HepG2 (cell line): Measurements from ENCODE around the gene TGM6. TPM values are rescaled to one million over a fixed set of nuclear protein-coding genes. Genes with fewer than 3 reads are reported as not detected.

Experiments used
- ATAC-seq: fragments of 200-7000 bp; cut with Tn5 transposase; 3 replicates; pipeline ENCODE4 v1.9.1; 2020; ENCODE audit warnings: mild to moderate bottlenecking, moderate library complexity
- BruUV-seq: library from RNA; stranded (reverse); fragments of 400-500 nt; replicated peaks from 2 replicates; lab custom pipeline; 2021; lab: Mats Ljungman, UMichigan
- CTCF ChIA-PET: fragments of 300-600 bp; formaldehyde crosslinking; extraction: SDS; loops from one replicate; lab custom pipeline; 2021; ENCODE audit warnings: low total read pairs, inconsistent platforms, low intra/inter-chr PET ratio; lab: Yijun Ruan, JAX
- POLR2A ChIA-PET: fragments of 350-600 bp; sonication (Branson Sonifier 250); formaldehyde crosslinking; loops from one replicate; lab custom pipeline; 2020; ENCODE audit warnings: antibody characterized with exemption, inconsistent platforms; lab: Yijun Ruan, JAX
- DNase-seq: peaks from one replicate; pipeline ENCODE4 v3.0.0-alpha.2; 2015; ENCODE audit warnings: low spot score
- FAIRE-seq: peaks from 3 replicates; lab custom pipeline; 2011; peaks lifted over from hg19 to GRCh38; lab: Jason Lieb, UNC
- H2AFZ ChIP-seq: one replicate; pipeline ENCODE4 v1.6.1; 2011; ENCODE audit warnings: low read length, inconsistent platforms
- H3K27ac ChIP-seq: fragments of 300-600 bp; 3 replicates; pipeline ENCODE4 v1.8.0; 2011; ENCODE audit warnings: mixed run types, mild to moderate bottlenecking, mixed read lengths, low read length, inconsistent platforms; ENCODE audit not compliant: insufficient read depth; ENCODE audit errors: extremely low read length
- H3K27me3 ChIP-seq, 2 experiments: fragments of 200-600 bp in 1 of 2; 2 replicates in 1 of 2; 3 replicates in 1 of 2; pipeline versions ENCODE4 v1.6.0 to v1.8.0; 2011; ENCODE audit warnings: low read length in 2 of 2, mild to moderate bottlenecking in 2 of 2, moderate library complexity in 2 of 2, inconsistent platforms in 1 of 2; ENCODE audit not compliant: insufficient read depth in 2 of 2, control insufficient read depth in 1 of 2
- H3K36me3 ChIP-seq, 2 experiments: fragments of 200-600 bp in 1 of 2; replicated peaks in 1 of 2; 2 replicates in 1 of 2; 3 replicates in 1 of 2; pipeline versions ENCODE4 v1.5.1 to v1.8.0; 2011; ENCODE audit warnings: low read length in 2 of 2, inconsistent platforms in 1 of 2; ENCODE audit not compliant: insufficient read depth in 2 of 2, control insufficient read depth in 1 of 2
- H3K4me1 ChIP-seq: 2 replicates; pipeline ENCODE4 v1.5.1; 2012; ENCODE audit warnings: low read length, inconsistent platforms; ENCODE audit not compliant: insufficient read depth
- H3K4me2 ChIP-seq: 2 replicates; pipeline ENCODE4 v1.6.0; 2011; ENCODE audit warnings: low read depth, low read length, inconsistent platforms
- H3K4me3 ChIP-seq, 3 experiments: fragments of 200-600 bp in 1 of 3; sonication (generic), shearing (Covaris generic) in 1 of 3; replicated peaks in 1 of 3; 2 replicates each; pipeline ENCODE4 v1.5.1; 2011 to 2016; ENCODE audit warnings: low read length in 3 of 3, inconsistent platforms in 2 of 3, low read depth in 2 of 3, mild to moderate bottlenecking in 2 of 3, control low read depth in 1 of 3, mixed read lengths in 1 of 3; ENCODE audit not compliant: insufficient read depth in 1 of 3
- H3K79me2 ChIP-seq: one replicate; pipeline ENCODE4 v1.6.1; 2011; ENCODE audit warnings: low read length, inconsistent platforms; ENCODE audit not compliant: insufficient read depth
- H3K9ac ChIP-seq: 2 replicates; pipeline ENCODE4 v1.6.0; 2011; ENCODE audit warnings: mild to moderate bottlenecking, low read depth, low read length, inconsistent platforms; ENCODE audit not compliant: insufficient read depth
- H3K9me3 ChIP-seq: 2 replicates; pipeline ENCODE4 v1.5.1; 2012; ENCODE audit warnings: mild to moderate bottlenecking, low read length
- H4K20me1 ChIP-seq: 2 replicates; pipeline ENCODE4 v1.6.0; 2011; ENCODE audit warnings: inconsistent platforms, mild to moderate bottlenecking, low read length, moderate library complexity; ENCODE audit not compliant: insufficient read depth
- CREBL2 ChIP-seq: sonication (generic); formaldehyde crosslinking; IDR thresholded peaks from 2 replicates; pipeline ENCODE4 v1.8.1; 2023; ENCODE audit warnings: missing genetic modification reagents, mild to moderate bottlenecking, borderline replicate concordance
- ZNF230 ChIP-seq: sonication (generic); formaldehyde crosslinking; IDR thresholded peaks from 2 replicates; pipeline ENCODE4 v1.4.0; 2020; ENCODE audit warnings: mild to moderate bottlenecking, missing genetic modification reagents
- ZNF24 ChIP-seq: fragments of 450-650 bp; IDR thresholded peaks from 2 replicates; pipeline ENCODE4 v1.6.1; 2017; ENCODE audit warnings: antibody characterized with exemption, mild to moderate bottlenecking
- WGBS: methylation state at CpG from one replicate; pipeline ENCODE4 v1.1.6; 2017; ENCODE audit warnings: low lambda C conversion rate; 5-methylcytosine and 5-hydroxymethylcytosine counted together
- in situ Hi-C: cut with HindIII; loops from 2 replicates; pipeline ENCODE4 v1.10.0; 2017; ENCODE audit warnings: low pct_unique_long_range_greater_than_20kb; ENCODE audit not compliant: extremely low pct_ligation_motif_present
- intact Hi-C: fragments of 100-400 bp; cut with micrococcal nuclease; formaldehyde crosslinking; loops from one replicate; pipeline ENCODE4 v1.10.0; 2022; ENCODE audit not compliant: unreplicated experiment
- polyA plus RNA-seq, 8 experiments: library from polyadenylated mRNA; depleted of rRNA in 3 of 8; stranded (reverse) in 7 of 8; unstranded in 1 of 8; fragments of >200 nt; fragmentation: Illumina TruSeq in 4 of 8; extraction: Trizol in 4 of 8; gene quantifications; 2 replicates each; pipeline versions ENCODE4 v1.2.1 to v1.2.3, GENCODE V29; 2011 to 2016; ENCODE audit warnings: low read depth in 4 of 8, missing spikeins in 1 of 8, mixed read lengths in 1 of 8; ENCODE audit not compliant: insufficient read depth in 1 of 8
- total RNA-seq, 5 experiments: library from RNA; depleted of rRNA; stranded (reverse); fragments of >200 nt; fragmentation: Illumina TruSeq; extraction: Trizol; gene quantifications; 2 replicates each; pipeline ENCODE4 v1.2.3, GENCODE V29; 2016; ENCODE audit warnings: low read depth in 1 of 5

Gene TGM6
- total and polyA plus RNA-seq, 2 of the 13 experiments (the other 11 are each of a cell fraction or from before 2014, with no cell fraction given): not detected

GRCh38 chr20:2451939-2452732 is 71.4 kb downstream of the TGM6 start (continued):
- no peak for TF ChIP-seq CREBL2 (CRISPR knock-in tag)

- Histone ChIP-seq H3K4me2 (no peak overlapping the region), H4K20me1 (no peaks in the 10 kb centered on the region; the same call in 1 of the 2 replicates), H3K79me2 (no peaks in the 10 kb centered on the region), H3K27ac (no peak overlapping the region), H3K4me1 (no peaks in the 10 kb centered on the region), H3K4me3 (no peak overlapping the region)
- DNase-seq: no peak
- WGBS: 79% methylated on average over 3 of the region's 3 CpGs
- CTCF ChIA-PET: interaction anchor here (1.6 kb wide), 1 partner anchor 67 kb away, joined by 9 read pairs; no protein-coding TSS in a partner anchor
- no TSS peak for BruUV-seq
- POLR2A ChIA-PET: no interaction called here
- no peak for FAIRE-seq
- in situ Hi-C loops (loop anchor here (5.0 kb wide), 1 partner anchor 246 kb away; no protein-coding TSS in a partner anchor), intact Hi-C loops (loop anchor here (1.0 to 2.0 kb wide), 2 partner anchors 17 to 245 kb away; partner anchors contain the start of gene SNRPB)
- TF ChIP-seq ZNF230 (CRISPR knock-in tag) (no peak), ZNF24 (peak; percentile 86; the same call in 1 of the 2 replicates)
- TF ChIP-seq, all 625 proteins: peak for 1
- no peak overlapping the region for H2AFZ ChIP-seq
- no peaks in the 10 kb centered on the region for H3K9me3 ChIP-seq
- no peak for ATAC-seq
- H3K36me3 ChIP-seq: 0 out of 5 replicates have a peak, but pooled peaks cover 0 to 2% of the 10 kb centered on the region in 2 experiments
- H3K9ac ChIP-seq: no peak overlapping the region
- H3K27me3 ChIP-seq: no peaks in the 10 kb centered on the region
These were observed 73.1 kb downstream of the TGM6 start for GRCh38 chr20:2453792-2454191.
